SK-N-MC (cell line): ENCODE data around the gene STK11IP.

Experiments used
- EZH2 ChIP-seq: fragments of 200-600 bp; sonication (generic); IDR thresholded peaks from one replicate; pipeline ENCODE4 v1.6.1; 2017; ENCODE audit warnings: antibody characterized with exemption
- FOXP2 ChIP-seq: optimal IDR thresholded peaks from 2 replicates; pipeline ENCODE3; 2011; ENCODE audit warnings: mild to moderate bottlenecking, moderate library complexity; ENCODE audit not compliant: insufficient read depth; ENCODE audit errors: extremely low read length, control extremely low read depth
- POLR2AphosphoS5 ChIP-seq: IDR thresholded peaks from 2 replicates; pipeline ENCODE4 v1.6.1; 2012; ENCODE audit warnings: mild to moderate bottlenecking, low read depth, low read length, borderline replicate concordance

GRCh38 chr2:219562049-219563020, 35.3 kb upstream of the STK11IP start:
- TF ChIP-seq EZH2 = no peak
- TF ChIP-seq POLR2AphosphoS5 = no peak
- TF ChIP-seq FOXP2 = no peak
